ENCODE results near the gene VAV2.
"Not testable (repeated sequence)": the region's sequence is repeated elsewhere in the genome, so short reads cannot be mapped to it uniquely, and the experiment has no call there.

The VAV2 gene

GRCh38 chr9:133915534-133916158 is 76.5 kb downstream of the VAV2 start:
- no peak for DNase-seq

GRCh38 chr9:133914442-133915342 is 77.4 kb downstream of the VAV2 start:
- DNase-seq = no peak

DNA sequence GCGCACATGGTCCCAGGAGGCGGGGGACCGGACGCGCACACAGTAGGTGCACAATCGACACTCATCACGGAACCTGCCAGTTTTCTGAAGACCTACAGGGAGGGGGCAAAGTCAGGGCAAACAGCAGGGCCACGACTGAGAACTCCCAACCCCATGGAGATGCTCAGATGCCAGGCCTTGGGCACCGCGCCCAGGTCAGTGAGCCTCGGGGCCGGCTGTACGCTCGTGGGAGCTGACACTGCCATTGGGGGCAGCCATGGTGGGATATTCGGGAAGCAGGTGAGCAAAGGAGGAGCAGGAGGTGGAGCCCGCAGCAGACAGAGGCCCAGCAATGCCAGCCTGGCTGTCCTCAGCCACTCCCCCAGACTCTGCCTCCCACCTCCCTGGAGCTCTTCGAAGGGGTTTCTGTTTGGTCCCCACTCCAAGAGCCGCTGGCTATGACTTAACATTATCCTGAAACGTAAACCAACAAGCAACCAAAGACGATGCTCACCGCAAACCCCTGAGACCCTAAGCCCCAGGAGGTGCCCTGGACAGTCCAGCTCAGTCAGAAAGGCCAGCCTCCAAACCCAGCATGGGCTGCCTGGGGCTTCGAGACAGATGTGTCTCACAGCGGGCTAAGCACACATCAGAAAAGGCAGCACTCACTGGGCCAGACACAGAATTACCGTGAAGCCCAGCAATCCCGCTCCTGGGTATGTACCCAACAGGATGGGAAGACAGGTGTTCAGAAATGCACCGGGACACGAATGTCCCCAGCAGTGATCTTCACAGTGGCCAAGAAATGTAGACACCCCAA is 78.4 kb downstream of the VAV2 start:
- no peak for DNase-seq

DNA sequence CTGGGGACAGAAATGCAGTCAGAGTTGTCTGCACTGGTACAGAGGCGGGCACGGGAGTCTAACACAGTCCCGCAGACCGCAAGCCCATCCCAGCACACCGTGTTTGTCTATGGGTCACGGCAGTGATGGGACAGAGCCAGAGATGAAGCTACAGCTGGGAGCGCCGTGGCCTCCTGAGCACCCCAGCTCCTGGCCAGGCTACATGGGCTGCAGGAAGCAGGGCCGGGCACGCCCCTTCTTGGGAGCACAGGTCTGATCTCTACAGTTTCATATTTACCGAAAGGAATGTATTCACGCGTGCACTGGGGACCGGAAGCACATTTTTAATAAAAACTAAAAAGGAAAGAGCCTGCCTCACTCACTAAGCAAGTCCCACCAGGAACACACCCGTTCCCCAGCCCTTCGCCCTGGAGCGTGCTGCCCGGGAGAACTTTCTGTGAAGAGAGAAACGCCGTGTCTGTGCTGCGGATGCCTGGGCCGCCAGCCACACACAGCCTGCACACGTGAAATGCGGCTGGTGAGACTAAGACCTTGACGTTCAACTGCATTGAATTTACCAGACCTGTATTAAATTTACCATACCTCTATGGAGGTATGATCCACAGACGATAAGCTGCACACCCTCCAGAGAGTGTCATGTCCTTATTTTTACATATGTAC is 81.1 kb downstream of the VAV2 start:
- DNase-seq = no peak

- no peak for DNase-seq
Measured at GRCh38 chr9:133906932-133907910, 84.9 kb downstream of the VAV2 start.

DNA sequence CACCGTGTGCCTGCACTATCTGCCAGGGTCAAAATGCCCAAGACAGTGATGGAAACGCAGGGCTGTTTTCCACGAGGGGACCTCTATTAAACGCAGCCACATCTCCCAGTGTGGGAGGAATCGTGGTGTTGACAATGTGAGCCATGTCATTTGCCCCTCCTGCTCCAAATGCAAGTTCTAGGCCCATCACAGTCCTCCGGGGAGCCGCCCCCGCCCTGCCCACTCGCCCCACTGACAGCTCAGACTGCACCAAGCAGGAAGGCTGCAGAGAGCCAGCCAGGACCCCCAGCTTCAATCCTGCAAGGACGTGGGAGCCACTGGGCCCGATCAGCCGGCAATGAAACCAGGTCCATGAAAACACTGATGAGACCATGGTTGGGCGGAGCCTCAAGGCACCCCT is 85.9 kb downstream of the VAV2 start:
- DNase-seq = no peak

GRCh38 chr9:133905493-133905892 is 86.6 kb downstream of the VAV2 start:
- no peak for DNase-seq

GRCh38 chr9:133904346-133905090 is 87.6 kb downstream of the VAV2 start:
- no peak for DNase-seq

DNA sequence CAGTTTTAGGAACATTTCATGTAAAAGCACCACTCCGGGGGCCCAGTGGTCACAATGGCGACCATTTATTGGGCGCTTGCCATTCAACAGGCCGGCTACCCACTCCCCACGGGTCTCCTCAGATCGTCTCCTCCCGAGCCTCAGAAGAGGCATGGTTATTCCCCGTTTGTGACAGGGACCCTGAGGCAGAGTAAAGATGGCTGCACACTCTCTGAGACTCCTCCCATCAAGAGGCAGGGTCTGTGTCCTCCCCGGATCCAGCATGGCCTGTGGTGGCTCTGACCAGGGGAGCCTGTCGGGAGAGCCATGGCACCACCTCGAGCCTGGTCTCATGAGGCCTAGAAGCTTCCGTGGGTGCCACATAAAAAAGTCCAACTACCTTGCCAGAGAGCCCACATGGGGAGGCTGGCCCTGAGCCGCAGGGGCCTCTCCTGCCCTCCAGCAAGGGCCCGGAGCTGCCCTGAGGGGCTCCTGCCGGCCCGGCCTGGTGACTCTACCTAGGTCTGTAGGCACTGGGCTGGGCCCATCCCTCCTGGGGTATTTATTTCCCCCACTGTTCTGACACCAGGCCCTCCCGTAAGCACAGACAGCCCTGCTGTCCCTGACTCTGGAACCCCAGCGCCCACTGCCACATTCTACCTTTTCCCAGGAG is 90.8 kb downstream of the VAV2 start:
- no peak for DNase-seq

DNA sequence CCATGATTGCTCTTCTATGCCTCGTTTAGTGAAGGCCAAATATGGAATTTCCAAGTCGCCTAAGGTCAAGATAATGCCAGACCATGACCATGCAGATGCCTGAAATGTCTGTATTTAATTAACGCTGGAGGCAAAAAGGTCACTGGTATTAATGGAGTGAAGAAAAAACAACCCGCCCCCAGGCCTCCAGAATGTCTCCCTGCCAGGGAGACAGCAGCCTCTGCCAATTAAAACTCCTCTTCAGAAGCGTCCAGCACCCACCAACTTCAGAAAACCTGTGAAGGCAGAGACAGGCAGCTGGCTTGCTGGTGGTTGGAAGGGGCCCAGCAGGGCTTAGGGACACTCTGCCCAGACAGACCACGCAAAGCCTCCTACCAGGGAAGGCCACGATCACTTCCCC is 94.4 kb downstream of the VAV2 start:
- DNase-seq = no peak

DNA sequence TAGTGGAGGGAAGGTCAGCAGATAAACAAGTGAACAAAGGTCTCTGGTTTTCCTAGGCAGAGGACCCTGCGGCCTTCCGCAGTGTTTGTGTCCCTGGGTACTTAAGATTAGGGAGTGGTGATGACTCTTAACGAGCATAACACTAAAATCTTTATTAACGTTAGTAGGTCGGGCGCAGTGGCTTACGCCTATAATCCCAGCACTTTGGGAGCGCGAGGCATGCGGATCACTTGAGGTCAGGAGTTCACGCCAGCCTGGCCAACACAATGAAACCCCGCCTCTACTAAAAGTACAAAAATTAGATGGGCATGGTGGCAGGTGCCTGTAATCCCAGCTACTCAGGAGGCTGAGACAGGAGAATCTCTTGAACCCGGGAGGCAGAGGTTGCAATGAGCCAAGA is 96.1 kb downstream of the VAV2 start:
- not testable (repeated sequence) for DNase-seq

- DNase-seq = no peak
Measured at GRCh38 chr9:133895335-133895734, 96.8 kb downstream of the VAV2 start.

GRCh38 chr9:133894377-133895321 is 97.5 kb downstream of the VAV2 start:
- no peak for DNase-seq

DNA sequence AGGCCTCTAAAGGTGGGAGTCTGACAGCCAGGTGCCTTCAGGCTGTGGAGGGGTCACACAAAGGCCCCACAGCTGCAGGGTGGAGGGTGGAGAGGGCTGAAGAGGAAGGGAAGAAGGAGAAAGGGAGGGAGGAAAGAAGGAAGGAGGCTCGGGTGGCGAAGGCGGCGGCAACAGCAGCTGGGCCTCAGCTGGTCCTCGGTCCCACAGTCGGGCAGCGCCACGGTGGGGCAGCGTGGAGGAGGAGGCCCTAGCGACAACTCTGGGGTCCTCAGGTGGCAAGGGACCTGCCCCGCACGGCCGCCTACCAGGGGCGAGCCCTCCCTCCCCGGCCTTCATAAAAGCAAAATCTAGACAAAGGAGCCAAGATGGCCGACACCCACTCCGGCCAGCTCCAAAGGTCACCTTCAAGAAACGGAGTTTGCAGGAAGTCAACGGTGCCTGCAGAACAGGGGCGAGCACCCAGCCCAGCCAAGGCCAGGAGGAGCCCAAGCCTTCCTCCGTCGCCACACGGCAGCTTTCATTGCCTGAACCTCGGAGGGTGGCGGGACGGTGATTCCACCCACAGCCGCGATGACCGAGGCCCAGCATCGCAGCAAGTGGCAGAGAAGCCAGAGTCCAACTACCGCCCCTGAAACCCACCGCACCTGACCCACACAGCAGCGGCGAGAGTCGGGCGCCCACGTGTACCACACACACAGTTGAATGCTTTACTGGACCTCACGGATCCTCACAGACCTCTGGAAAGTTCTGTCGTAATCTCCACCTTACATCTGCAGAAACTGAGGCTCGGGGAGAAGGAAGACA is 98.7 kb downstream of the VAV2 start:
- DNase-seq = no peak

DNA sequence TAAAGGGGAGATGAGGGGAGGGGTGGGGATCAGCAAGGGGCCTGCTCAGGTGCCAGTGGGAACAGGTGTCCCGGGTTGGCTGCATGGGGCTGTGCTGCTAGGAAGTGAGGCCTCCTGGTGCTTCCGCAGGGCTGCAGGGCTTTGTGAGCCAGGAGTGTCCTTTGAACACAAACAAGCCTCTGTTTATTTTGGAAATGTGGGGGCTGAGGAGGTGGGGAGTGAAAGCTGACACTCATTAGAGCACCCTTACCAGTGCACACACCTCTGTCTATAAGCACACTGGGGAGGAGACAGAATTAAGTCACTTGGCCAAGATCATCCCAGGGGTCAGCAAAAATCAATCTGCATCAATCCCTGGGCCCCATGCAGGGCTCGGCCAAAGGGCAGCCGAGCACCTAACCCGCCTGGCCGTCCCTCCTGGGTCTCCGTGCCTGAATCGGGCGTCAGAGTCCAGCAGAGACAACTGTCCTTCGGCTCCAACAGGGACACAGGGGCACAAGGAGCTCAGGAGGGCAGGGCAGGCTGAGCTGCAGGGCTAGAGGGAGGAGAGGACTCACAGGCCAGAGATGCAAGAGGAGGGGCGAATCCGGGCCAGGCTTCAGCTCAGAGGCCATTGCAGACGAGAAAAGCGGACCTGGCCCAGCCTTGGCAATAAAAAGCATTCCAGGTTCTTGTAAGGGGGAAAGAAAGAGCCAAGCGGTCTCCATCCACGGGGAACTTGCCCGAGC is 99.8 kb downstream of the VAV2 start:
- DNase-seq = no peak

DNA sequence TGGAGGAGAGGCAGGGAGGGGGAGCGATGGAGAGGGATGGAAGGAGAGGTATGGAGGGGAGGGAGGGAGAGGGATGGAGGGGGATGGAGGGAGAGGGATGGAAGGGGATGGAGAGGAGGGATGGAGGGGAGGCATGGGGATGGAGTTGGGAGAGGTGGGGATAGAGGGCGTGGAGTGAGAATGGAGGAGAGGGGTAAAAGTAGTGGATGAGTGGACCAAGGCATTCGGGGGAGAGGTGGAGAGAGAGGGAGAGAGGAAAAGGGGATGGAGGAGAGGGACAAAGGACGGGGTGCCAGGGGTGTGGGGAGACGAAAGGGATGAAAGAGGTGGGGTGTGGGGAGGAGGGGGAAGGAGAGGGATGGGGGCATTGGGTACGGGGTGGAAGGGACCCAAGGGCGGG is 100.4 kb downstream of the VAV2 start:
- no peak for DNase-seq

DNA sequence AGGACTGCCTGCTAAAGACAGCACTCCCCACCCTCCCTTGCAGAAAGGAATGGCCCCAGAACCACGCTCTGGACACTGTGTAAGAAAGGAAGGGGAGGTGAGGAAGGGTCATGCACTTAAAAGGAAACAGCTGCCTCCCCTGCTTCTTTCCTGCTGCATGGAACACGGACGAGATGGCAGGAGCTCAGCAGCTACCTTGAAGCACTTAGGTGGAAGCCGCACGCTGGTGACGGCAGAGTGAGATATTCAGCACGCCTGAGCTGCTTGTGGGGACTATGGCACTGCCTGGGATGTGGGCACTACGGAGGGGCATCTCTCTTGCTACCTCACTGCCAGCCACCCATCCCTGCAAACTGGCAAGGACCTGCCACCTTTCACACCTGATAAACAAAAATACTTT is 101.5 kb downstream of the VAV2 start:
- no peak for DNase-seq
